CD4-positive, alpha-beta T cell treated with Interleukin-15 for 4 hours (primary cell): Measurements from ENCODE around the gene NAP1L1.
"Not testable (repeated sequence)": the region's sequence is repeated elsewhere in the genome, so short reads cannot be mapped to it uniquely, and the experiment has no call there.

Source experiments
- DNase-seq: peaks from one replicate; pipeline ENCODE4 v3.0.0-alpha.2; 2020; ENCODE audit warnings: low spot score

The NAP1L1 gene

DNA sequence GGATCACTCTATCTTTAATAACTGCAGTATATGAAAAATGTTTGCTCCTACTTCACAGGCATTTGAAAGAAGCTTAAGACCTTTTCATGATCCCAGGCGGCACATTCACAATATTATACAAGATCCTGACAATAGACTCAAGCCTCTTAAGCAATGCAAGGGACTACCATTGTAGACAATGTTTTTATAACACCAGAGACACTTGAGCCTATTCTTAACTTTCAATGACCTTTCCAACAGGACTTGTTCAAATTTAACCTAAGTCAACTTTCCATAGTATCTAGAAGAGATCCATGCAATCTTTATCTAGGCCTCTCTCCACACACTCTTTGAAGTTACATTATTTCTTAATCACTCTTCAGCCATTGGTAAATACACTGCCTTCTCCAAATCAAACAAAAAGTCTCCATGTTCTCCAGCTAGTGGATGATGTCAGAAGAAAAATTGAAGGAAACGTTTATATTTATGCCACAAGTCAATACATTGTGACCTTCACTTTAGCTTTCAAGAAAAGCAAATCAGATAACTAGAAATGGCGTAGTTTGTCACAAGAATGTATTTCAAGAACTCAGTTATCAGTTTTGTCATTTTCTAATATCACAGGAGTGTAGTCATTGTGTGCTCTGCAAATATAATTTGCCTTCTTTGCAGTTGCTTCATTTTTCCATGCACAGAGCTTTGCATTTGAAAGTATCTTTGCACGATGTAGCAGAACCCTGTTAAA lies 94.1 kb downstream of the NAP1L1 start:
- DNase-seq: no peak

DNA sequence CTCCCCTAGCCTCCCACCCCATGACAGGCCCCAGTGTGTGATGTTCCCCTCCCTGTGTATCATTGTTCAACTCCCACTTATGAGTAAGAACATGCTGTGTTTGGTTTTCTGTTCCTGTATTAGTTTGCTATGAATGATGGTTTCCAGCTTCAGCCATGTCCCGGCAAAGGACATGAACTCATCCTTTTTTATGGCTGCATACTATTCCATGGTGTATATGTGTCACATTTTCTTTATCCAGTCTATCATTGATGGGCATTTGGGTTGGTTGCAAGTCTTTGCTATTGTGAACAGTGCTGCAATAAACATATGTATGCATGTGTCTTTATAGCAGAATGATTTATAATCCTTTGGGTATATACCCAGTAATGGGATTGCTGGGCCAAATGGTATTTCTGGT lies 96.8 kb downstream of the NAP1L1 start:
- DNase-seq: not testable (repeated sequence)
